HG02943 (cell line): Measurements from ENCODE around the gene NAPB.

Experiments
- ATAC-seq: cut with Tn5 transposase; IDR thresholded peaks from one replicate; pipeline ENCODE4 v1.9.1; 2021; ENCODE audit warnings: mild to moderate bottlenecking, low read depth, moderate library complexity; ENCODE audit not compliant: unreplicated experiment

Gene NAPB

GRCh38 chr20:23370274-23370673, 51.0 kb downstream of the NAPB start:
- no peak for ATAC-seq

GRCh38 chr20:23369072-23369823, 52.0 kb downstream of the NAPB start:
- no peak for ATAC-seq

- no peak for ATAC-seq
Measured at GRCh38 chr20:23368316-23369071, 52.8 kb downstream of the NAPB start.

GRCh38 chr20:23367770-23368169, 53.5 kb downstream of the NAPB start:
- no peak for ATAC-seq

GRCh38 chr20:23366384-23366783, 54.9 kb downstream of the NAPB start:
- no peak for ATAC-seq

- no peak for ATAC-seq
Measured at GRCh38 chr20:23365390-23366165, 55.7 kb downstream of the NAPB start.

GRCh38 chr20:23363257-23363649, 58.0 kb downstream of the NAPB start:
- ATAC-seq = no peak

GRCh38 chr20:23362392-23363256, 58.7 kb downstream of the NAPB start:
- peak; percentile 11 for ATAC-seq

- peak; percentile 58 for ATAC-seq
Measured at GRCh38 chr20:23361476-23362391, 59.6 kb downstream of the NAPB start, which contains the start of gene GZF1. Gene GZF1 (plus strand): TSS chr20:23362182. CDS start chr20:23364384, 2,202 bp downstream.

- no peak for ATAC-seq
Measured at GRCh38 chr20:23361119-23361475, 60.2 kb downstream of the NAPB start.

GRCh38 chr20:23360531-23360930, 60.8 kb downstream of the NAPB start:
- no peak for ATAC-seq

- ATAC-seq = no peak
Measured at GRCh38 chr20:23358923-23359593, 62.2 kb downstream of the NAPB start.

GRCh38 chr20:23358563-23358906, 62.8 kb downstream of the NAPB start:
- ATAC-seq = no peak

- ATAC-seq = peak; percentile 69
Measured at GRCh38 chr20:23357767-23358562, 63.3 kb downstream of the NAPB start.

GRCh38 chr20:23356203-23356602, 65.1 kb downstream of the NAPB start:
- no peak for ATAC-seq

- ATAC-seq = peak; percentile 23
Measured at GRCh38 chr20:23350904-23351838, 70.1 kb downstream of the NAPB start.
